Motor neuron (in vitro differentiated cells): ENCODE data around the gene SULT1B1. TPM values are rescaled to one million over a fixed set of nuclear protein-coding genes. Genes with fewer than 3 reads are reported as not detected.

Experiments used
- ATAC-seq, 8 experiments: fragments of 200-7000 bp; cut with Tn5 transposase; replicated peaks in 6 of 8; 2 replicates each; pipeline ENCODE4 v1.8.0; 2021; ENCODE audit warnings: mild to moderate bottlenecking in 8 of 8, moderate library complexity in 8 of 8
- H3K27ac ChIP-seq, 2 donors: fragments of 250-450 bp; sonication (Bioruptor Pico); 2 replicates each; pipeline ENCODE4 v1.9.0; 2021; ENCODE audit warnings: antibody characterized with exemption in 2 of 2, mild to moderate bottlenecking in 2 of 2, moderate library complexity in 1 of 2
- H3K4me1 ChIP-seq, 2 donors: fragments of 250-450 bp; sonication (Bioruptor Pico); replicated peaks in 1 of 2; 2 replicates each; pipeline ENCODE4 v1.6.1; 2021; ENCODE audit warnings: antibody characterized with exemption in 2 of 2, mild to moderate bottlenecking in 2 of 2, moderate library complexity in 1 of 2
- H3K4me3 ChIP-seq, 5 donors: fragments of 250-450 bp; sonication (Bioruptor Pico); 2 replicates each; pipeline ENCODE4 v1.9.0; 2021; ENCODE audit warnings: antibody characterized with exemption in 5 of 5, mild to moderate bottlenecking in 5 of 5, moderate library complexity in 4 of 5
- WGBS, 10 experiments: fragments of 450-650 bp; shearing (Covaris generic); methylation state at CpG; one replicate each; pipeline ENCODE4 v1.0.0; 2022; 5-methylcytosine and 5-hydroxymethylcytosine counted together
- in situ Hi-C, 9 experiments: fragments of 400-800 bp; cut with MboI; loops; one replicate each; pipeline ENCODE4 v1.15.0; 2021; ENCODE audit warnings: low sequenced_read_pairs in 9 of 9, low pct_unique_long_range_greater_than_20kb in 2 of 9; ENCODE audit not compliant: unreplicated experiment in 9 of 9
- total RNA-seq, 8 experiments: library from RNA; unstranded; fragments of 300-600 nt; gene quantifications; 2 replicates each; pipeline versions ENCODE4 v1.2.3 to v1.2.4, GENCODE V29; 2022

Gene SULT1B1
- total RNA-seq, 8 experiments from 2014 or later: under 0.01 to 1.6 (median 0.19) TPM; not detected in 1

- no peak overlapping the region for H3K27ac ChIP-seq
- no peak overlapping the region for H3K4me3 ChIP-seq
- ATAC-seq: no peak
- no peaks in the 10 kb centered on the region for H3K4me1 ChIP-seq
- WGBS, 10 experiments: 14 to 78% (median 54%) methylated on average over 1 to 2 of the region's 2 CpGs; no CpG with 5 or more reads in 2 of the 10 experiments
- in situ Hi-C loops: no loop called here
Measured at GRCh38 chr4:69710580-69710979, 49.8 kb downstream of the SULT1B1 start.

- peak in 2 of 8 experiments; percentile 36 to 60 for ATAC-seq
- Histone ChIP-seq H3K27ac (no peak overlapping the region), H3K4me3 (no peak overlapping the region), H3K4me1 (no peaks in the 10 kb centered on the region)
- WGBS, 10 experiments: 0 to 100% (median 82%) methylated on average over 1 of the region's 1 CpG; no CpG with 5 or more reads in 1 of the 10 experiments
- in situ Hi-C loops: no loop called here
Measured at GRCh38 chr4:69708211-69708610, 52.2 kb downstream of the SULT1B1 start.

GRCh38 chr4:69707807-69708206, 52.6 kb downstream of the SULT1B1 start:
- Histone ChIP-seq H3K4me3 (no peak overlapping the region), H3K27ac (no peak overlapping the region), H3K4me1 (no peaks in the 10 kb centered on the region)
- peak in 2 of 8 experiments; percentile 42 to 49 for ATAC-seq
- in situ Hi-C loops: no loop called here

- in situ Hi-C loops: no loop called here
- Histone ChIP-seq H3K4me1 (no peaks in the 10 kb centered on the region), H3K27ac (no peak overlapping the region), H3K4me3 (no peak overlapping the region)
- WGBS, 10 experiments: 34 to 96% (median 83%) methylated on average over 2 to 3 of the region's 3 CpGs; no CpG with 5 or more reads in 2 of the 10 experiments
- no peak for ATAC-seq
Measured at GRCh38 chr4:69702201-69702600, 58.2 kb downstream of the SULT1B1 start.

GRCh38 chr4:69701696-69702095, 58.7 kb downstream of the SULT1B1 start:
- WGBS, 10 experiments: 0 to 100% (median 88%) methylated on average over 1 to 4 of the region's 4 CpGs
- in situ Hi-C loops: no loop called here
- no peak overlapping the region for H3K4me3 ChIP-seq
- no peaks in the 10 kb centered on the region for H3K4me1 ChIP-seq
- no peak overlapping the region for H3K27ac ChIP-seq
- ATAC-seq: no peak

- Histone ChIP-seq H3K4me3 (no peak overlapping the region), H3K4me1 (no peaks in the 10 kb centered on the region), H3K27ac (no peak overlapping the region)
- in situ Hi-C loops: loop anchor here in 6 of 9 experiments (10.0 to 25.0 kb wide), 7 partner anchors 115 to 865 kb away; partner anchors contain the start of genes AMTN (in 2 of the 6) and ODAM (in 1 of the 6)
- 0 to 100% (median 79%) methylated on average over 1 of the region's 1 CpG; no CpG with 5 or more reads in 2 of the 10 experiments for WGBS, 10 experiments
- peak in 2 of 8 experiments; percentile 46 to 59 for ATAC-seq
Measured at GRCh38 chr4:69697536-69698242, 62.7 kb downstream of the SULT1B1 start.

- ATAC-seq: peak in 1 of 8 experiments; percentile 35
- H3K27ac ChIP-seq: no peak overlapping the region
- in situ Hi-C loops: loop anchor here in 6 of 9 experiments (25.0 kb wide), 6 partner anchors 123 to 873 kb away; partner anchors contain the start of genes AMTN (in 2 of the 6) and ODAM (in 1 of the 6)
- no peaks in the 10 kb centered on the region for H3K4me1 ChIP-seq
- 0 to 29% (median 0%) methylated on average over 1 of the region's 1 CpG; no CpG with 5 or more reads in 5 of the 10 experiments for WGBS, 10 experiments
- H3K4me3 ChIP-seq: no peak overlapping the region
Measured at GRCh38 chr4:69689599-69689998, 70.8 kb downstream of the SULT1B1 start.

- 0 to 80% (median 30%) methylated on average over 1 to 4 of the region's 4 CpGs for WGBS, 10 experiments
- H3K4me3 ChIP-seq: no peak overlapping the region
- no peak overlapping the region for H3K27ac ChIP-seq
- in situ Hi-C loops: loop anchor here in 6 of 9 experiments (25.0 kb wide), 6 partner anchors 127 to 877 kb away; partner anchors contain the start of genes AMTN (in 2 of the 6) and ODAM (in 1 of the 6)
- ATAC-seq: peak in 2 of 8 experiments; percentile 27 to 77
- H3K4me1 ChIP-seq: peaks cover 0 to 4% of the 10 kb centered on the region in 2 donors
Measured at GRCh38 chr4:69684804-69685203, 75.6 kb downstream of the SULT1B1 start.

Other genes with a start within 250 kb of the SULT1B1 start
- under 1 TPM in 2 of 8 experiments, not detected in 6; 0.25 to 0.27 TPM for gene UGT2A2, start 121.0 kb downstream of the SULT1B1 start, total RNA-seq
- gene UGT2A1, start 107.4 kb downstream of the SULT1B1 start, total RNA-seq: 1 to 10 TPM in 2 of 8 experiments, under 1 TPM in 4, not detected in 2; 0.27 to 4.5 (median 0.81) TPM
- gene SULT1E1, start 99.5 kb upstream of the SULT1B1 start, total RNA-seq: 10 to 100 TPM in 2 of 8 experiments, 1 to 10 TPM in 2, under 1 TPM in 2, not detected in 2; 0.11 to 26.0 (median 4.2) TPM
- not detected for gene CSN1S1, start 170.4 kb upstream of the SULT1B1 start, total RNA-seq
- under 1 TPM in 4 of 8 experiments, not detected in 4; 0.17 to 0.42 (median 0.23) TPM for gene CSN2, start 205.1 kb upstream of the SULT1B1 start, total RNA-seq
- gene STATH, start 235.3 kb upstream of the SULT1B1 start, total RNA-seq: not detected